LNCaP clone FGC (cell line): ENCODE measurements around the gene IFNLR1.

ENCODE experiments used
- DNase-seq: peaks from one replicate; pipeline ENCODE4 v3.0.0-alpha.2; 2011; ENCODE audit warnings: low read depth
- H3K4me3 ChIP-seq: 2 replicates; pipeline ENCODE4 v1.5.1; 2011; ENCODE audit warnings: mild to moderate bottlenecking, low read depth, low read length, control low read depth
- CTCF ChIP-seq: IDR thresholded peaks from 2 replicates; pipeline ENCODE4 v1.5.1; 2012; ENCODE audit warnings: mild to moderate bottlenecking; ENCODE audit not compliant: control insufficient read depth, insufficient read depth; ENCODE audit errors: extremely low read depth

Gene IFNLR1

GRCh38 chr1:24126018-24126671 lies 60.9 kb downstream of the IFNLR1 start:
- no peak for TF ChIP-seq CTCF
- DNase-seq = no peak
- H3K4me3 ChIP-seq = no peak overlapping the region

DNA sequence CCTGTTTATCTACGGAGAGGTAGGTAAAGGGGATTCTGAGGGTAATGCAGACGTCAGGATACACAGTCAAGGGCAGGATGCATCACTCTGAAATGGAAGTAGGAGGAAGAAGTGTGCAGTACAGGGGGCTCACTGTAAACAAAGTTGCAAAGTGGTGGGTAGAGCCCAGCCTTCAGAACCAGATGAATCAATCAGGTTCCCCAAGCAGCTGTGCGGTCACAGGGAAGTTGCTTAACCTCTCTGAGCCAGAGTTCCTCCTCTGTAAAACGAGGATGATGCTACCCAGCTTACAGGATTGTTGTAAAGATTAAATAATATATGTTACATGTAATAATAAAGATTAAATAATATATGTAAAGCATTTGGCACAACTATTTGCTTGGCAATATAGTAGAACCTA lies 61.6 kb downstream of the IFNLR1 start:
- DNase-seq = no peak
- H3K4me3 ChIP-seq = no peak overlapping the region
- no peak for TF ChIP-seq CTCF

DNA sequence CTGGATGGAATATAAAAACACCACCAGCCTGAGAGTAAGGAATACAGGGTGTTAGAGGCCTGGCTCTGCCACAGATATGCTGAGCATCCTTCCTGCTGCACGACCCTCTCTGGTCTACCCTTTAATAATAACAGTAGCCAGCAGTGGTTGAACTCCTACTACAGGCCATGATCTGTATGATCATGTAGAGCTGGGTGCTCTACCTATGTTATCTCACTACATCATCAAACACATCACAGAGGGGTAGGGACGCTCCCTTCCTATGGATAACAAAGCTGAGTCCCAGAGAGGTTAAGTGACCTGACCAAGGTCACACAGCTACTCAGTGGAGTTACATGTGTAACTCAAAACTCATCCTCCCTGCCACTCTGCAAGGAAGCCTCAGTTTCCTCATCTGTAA lies 62.1 kb downstream of the IFNLR1 start:
- TF ChIP-seq CTCF = no peak

DNA sequence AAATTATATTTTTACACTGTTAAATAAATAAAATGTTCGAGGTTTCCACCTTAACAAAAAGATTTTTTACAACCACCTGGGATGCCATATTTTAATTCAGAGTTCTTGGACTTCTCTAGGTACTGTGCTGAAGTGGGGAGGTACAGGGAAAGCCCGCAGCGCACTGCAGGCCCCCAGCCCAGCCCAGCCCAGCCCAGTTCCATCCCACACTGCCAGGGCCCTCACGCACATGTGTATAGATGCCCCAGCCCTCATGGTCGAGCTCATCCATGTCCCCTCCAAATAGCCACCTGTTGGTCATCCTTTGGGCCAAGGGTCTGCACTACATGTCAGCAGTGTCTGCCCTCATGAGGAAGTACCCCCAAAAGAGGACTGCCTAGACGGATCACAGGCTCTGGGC lies 63.5 kb downstream of the IFNLR1 start:
- H3K4me3 ChIP-seq = no peak overlapping the region
- DNase-seq = no peak
- TF ChIP-seq CTCF = no peak

More for the DNA sequence above, 62.1 kb downstream of the IFNLR1 start:
- no peak for DNase-seq
- H3K4me3 ChIP-seq = no peak overlapping the region

- no peak for DNase-seq
- no peak overlapping the region for H3K4me3 ChIP-seq
- TF ChIP-seq CTCF = no peak
These were observed 64.3 kb downstream of the IFNLR1 start for GRCh38 chr1:24122776-24123175.

DNA sequence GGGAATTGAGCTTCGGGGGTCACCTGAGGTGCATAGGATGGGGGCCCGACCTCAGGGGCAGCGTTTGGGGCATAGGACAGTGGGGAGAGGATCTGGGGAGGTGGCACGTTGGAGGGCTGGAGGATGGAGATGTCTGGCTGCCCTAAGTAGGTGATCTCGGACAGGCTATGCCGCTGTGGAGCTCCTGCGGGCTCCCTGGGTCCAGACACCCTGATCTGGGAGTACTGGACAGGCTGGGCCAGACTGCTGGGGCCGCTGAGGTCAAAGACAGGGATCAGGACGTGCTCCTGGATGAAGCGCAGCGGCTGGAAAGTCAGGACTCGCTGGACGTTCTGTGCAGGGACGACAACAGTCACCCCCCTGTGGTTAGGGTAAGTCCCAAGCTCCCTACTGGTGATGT lies 65.7 kb downstream of the IFNLR1 start:
- no peak overlapping the region for H3K4me3 ChIP-seq
- DNase-seq = no peak
- TF ChIP-seq CTCF = no peak

- TF ChIP-seq CTCF = no peak
- no peak for DNase-seq
- no peak overlapping the region for H3K4me3 ChIP-seq
These were observed 66.1 kb downstream of the IFNLR1 start for GRCh38 chr1:24120965-24121364.
